NT2/D1 (cell line): Measurements from ENCODE around the gene FBXL7.

Source experiments
- DNase-seq: peaks from one replicate; pipeline ENCODE4 v3.0.0-alpha.2; 2011; ENCODE audit warnings: low read depth, low spot score
- H3K27me3 ChIP-seq: 2 replicates; pipeline ENCODE4 v1.6.0; 2011; ENCODE audit warnings: mild to moderate bottlenecking; ENCODE audit not compliant: insufficient read length, insufficient read depth
- H3K36me3 ChIP-seq: 2 replicates; pipeline ENCODE4 v1.6.1; 2011; ENCODE audit warnings: mild to moderate bottlenecking, low read length, mixed read lengths; ENCODE audit not compliant: insufficient read depth, insufficient read length
- H3K4me1 ChIP-seq: 2 replicates; pipeline ENCODE4 v1.5.1; 2011; ENCODE audit not compliant: insufficient read depth, insufficient read length
- H3K4me3 ChIP-seq: 2 replicates; pipeline ENCODE4 v1.5.1; 2011; ENCODE audit warnings: low read depth; ENCODE audit not compliant: insufficient read length
- H3K9ac ChIP-seq: 2 replicates; pipeline ENCODE4 v1.6.0; 2011; ENCODE audit warnings: low read depth; ENCODE audit not compliant: insufficient read length
- H3K9me3 ChIP-seq: 2 replicates; pipeline ENCODE4 v1.5.1; 2011; ENCODE audit warnings: mild to moderate bottlenecking, low read length; ENCODE audit not compliant: insufficient read depth
- SUZ12 ChIP-seq: IDR thresholded peaks from 2 replicates; pipeline ENCODE4 v1.6.1; 2011; ENCODE audit not compliant: insufficient read length, insufficient read depth; ENCODE audit errors: extremely low read depth
- YY1 ChIP-seq: IDR thresholded peaks from 2 replicates; pipeline ENCODE4 v1.6.1; 2011; ENCODE audit not compliant: insufficient read length, insufficient read depth
- ZNF274 ChIP-seq: IDR thresholded peaks from 2 replicates; pipeline ENCODE4 v1.6.1; 2011; ENCODE audit warnings: mild to moderate bottlenecking, low read depth, low read length

FBXL7 gene

DNA sequence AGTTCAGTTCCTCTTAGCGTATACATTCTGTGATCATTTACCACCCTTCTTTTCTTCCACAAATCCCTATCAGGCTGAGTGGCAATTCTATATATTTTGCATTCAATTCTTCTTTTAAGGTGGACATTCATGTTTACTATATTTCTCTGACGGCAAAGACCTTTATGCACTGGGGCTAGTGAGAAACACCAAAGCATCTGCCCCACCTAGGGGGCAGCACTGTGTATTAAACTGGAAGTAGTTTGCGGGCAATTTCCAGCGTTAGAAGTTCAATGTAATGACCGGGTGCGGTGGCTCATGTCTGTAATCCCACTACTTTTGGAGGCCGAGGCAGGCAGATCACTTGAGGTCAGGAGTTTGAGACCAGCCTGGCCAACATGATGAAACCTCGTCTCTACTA is 27.9 kb upstream of the FBXL7 start:
- TF ChIP-seq YY1 (no peak), ZNF274 (no peak), SUZ12 (no peak)
- Histone ChIP-seq H3K27me3 (no peaks in the 10 kb centered on the region), H3K4me1 (no peaks in the 10 kb centered on the region), H3K4me3 (no peak overlapping the region), H3K36me3 (no peaks in the 10 kb centered on the region), H3K9ac (no peak overlapping the region), H3K9me3 (no peaks in the 10 kb centered on the region)
- no peak for DNase-seq

DNA sequence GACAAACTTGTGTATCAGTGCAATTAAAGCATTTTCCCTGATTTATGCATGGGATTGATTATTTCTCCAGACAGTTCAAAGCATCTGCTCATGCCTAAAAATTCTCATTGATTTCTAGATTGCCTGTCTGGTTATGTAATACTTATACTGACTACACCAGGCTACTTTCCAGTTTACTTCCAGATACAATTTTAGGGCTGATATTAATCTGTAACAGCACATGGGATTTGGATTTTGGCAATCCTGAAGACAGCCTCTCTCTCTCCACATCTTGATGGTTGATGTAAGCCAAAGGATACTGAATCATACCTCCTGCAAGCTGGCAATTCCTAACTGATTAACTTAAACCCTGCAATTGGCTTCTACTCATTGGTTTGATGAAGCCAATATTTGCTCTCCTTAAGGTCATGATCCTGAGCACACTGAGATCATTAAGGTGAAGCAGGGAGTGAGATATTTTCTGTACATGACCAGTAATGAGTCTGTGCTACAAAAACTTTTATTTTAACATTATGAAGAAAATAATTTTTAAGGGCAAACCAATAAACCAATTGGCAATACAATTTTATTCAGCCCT is 25.7 kb upstream of the FBXL7 start:
- H3K9ac ChIP-seq, result no peak overlapping the region
- no peaks in the 10 kb centered on the region for H3K4me1 ChIP-seq
- H3K9me3 ChIP-seq, result no peaks in the 10 kb centered on the region
- H3K4me3 ChIP-seq, result no peak overlapping the region
- no peaks in the 10 kb centered on the region for H3K27me3 ChIP-seq
- TF ChIP-seq ZNF274 (no peak), SUZ12 (no peak), YY1 (no peak)
- no peaks in the 10 kb centered on the region for H3K36me3 ChIP-seq
- DNase-seq, result no peak

DNA sequence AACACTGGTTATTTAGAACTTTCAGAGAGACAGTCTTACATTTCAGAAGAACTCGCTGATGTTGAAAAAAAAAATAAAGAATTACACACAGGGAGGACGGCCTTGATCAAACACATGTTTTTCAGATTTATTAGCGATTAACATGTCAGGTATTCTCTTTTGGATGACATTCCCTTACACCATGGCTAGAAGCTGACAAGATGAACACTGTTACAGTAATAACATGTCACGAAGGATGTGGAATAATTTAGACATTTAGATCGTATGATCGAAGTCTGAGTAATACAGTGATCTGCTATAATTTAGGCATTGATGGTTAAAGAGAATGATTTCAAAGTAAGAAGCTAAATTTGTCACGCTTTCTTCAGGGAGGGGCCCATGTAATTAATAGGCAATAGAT is 24.6 kb upstream of the FBXL7 start:
- H3K4me1 ChIP-seq, result no peaks in the 10 kb centered on the region
- H3K27me3 ChIP-seq, result no peaks in the 10 kb centered on the region

DNA sequence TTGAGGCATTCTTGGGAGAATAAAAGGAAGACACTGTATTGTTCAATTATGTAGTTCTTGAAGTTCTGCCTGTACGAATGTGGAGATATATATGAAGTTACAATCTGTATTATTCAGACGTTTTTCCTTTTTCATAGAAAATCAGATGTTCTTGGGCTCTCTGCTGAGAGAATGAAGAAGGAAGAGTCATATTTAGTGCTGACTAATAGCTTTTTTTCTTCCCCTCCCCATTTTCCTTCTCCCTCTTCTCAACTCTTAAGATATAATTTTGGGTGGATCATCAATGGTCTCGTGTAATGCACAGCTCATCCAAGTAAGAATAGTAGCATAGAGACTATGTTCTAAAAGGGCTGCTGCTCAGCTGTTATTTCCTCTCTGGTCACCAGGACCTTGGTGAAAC is 23.0 kb upstream of the FBXL7 start:
- no peak for DNase-seq
- H3K9ac ChIP-seq, result no peak overlapping the region
- H3K9me3 ChIP-seq, result no peaks in the 10 kb centered on the region
- no peaks in the 10 kb centered on the region for H3K27me3 ChIP-seq
- no peak overlapping the region for H3K4me3 ChIP-seq
- H3K36me3 ChIP-seq, result no peaks in the 10 kb centered on the region
- no peak for TF ChIP-seq ZNF274
- H3K4me1 ChIP-seq, result no peaks in the 10 kb centered on the region

More for the DNA sequence above, 24.6 kb upstream of the FBXL7 start:
- TF ChIP-seq YY1 (no peak), SUZ12 (no peak), ZNF274 (no peak)
- H3K9me3 ChIP-seq, result no peaks in the 10 kb centered on the region
- no peak overlapping the region for H3K4me3 ChIP-seq
- no peaks in the 10 kb centered on the region for H3K36me3 ChIP-seq
- DNase-seq, result no peak
- no peak overlapping the region for H3K9ac ChIP-seq

DNA sequence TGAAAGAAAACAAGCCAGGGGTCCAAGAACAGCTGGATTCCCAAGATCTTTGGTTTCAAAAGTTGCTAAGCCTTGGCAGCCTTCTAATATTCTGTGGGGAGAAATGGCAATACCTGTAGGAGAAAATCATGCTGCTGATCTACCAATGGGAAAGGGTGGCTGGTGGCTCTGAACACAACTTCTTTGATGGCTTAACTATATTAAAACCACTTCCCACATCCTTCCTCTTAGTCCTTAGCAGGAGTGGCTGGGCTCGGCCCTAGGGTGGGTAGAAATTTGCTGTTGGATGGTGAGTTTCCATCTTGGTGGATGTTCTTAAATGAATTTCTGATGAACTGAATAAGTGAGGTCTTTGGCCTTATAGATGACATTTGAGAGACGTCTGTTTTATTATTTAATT is 19.5 kb upstream of the FBXL7 start:
- Histone ChIP-seq H3K4me1 (no peaks in the 10 kb centered on the region), H3K36me3 (no peaks in the 10 kb centered on the region), H3K4me3 (no peak overlapping the region), H3K9ac (no peak overlapping the region), H3K27me3 (no peaks in the 10 kb centered on the region), H3K9me3 (no peaks in the 10 kb centered on the region)
- no peak for DNase-seq
- TF ChIP-seq ZNF274, result no peak
- TF ChIP-seq SUZ12, result no peak
- no peak for TF ChIP-seq YY1

DNA sequence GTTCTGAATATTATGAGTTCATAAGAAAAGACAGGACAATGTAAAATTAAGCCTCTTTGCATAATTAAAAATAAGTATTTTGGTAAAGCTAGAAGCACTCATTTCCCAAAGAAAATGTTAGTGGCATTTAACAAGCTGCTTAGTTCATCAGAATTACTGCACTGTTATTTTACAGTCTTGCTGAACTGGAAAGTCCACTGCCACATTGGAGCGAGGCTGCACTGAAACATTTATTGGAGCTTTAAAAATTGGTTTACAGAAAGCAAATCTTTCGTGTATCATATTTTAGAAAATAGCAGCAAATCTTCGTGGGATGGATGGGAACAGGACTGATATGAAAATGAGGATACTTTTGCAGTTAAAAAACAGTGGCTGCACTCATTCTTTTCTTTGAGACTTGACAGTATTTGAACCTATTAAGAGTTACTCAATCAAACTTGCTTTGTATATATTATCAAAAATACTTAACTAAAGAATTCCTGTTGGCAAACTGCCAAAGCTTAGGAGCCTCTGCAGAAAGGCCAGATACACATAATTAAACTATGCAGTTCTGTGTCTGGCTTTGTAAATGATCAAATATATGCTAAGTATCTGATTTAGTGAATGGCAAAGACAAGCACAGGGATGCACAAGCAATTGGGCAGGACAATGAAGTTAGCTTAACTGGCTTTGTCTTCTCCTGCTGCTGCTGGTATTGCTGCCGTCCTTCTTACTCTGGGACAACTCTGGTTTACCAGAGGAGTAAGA is 16.5 kb upstream of the FBXL7 start:
- no peaks in the 10 kb centered on the region for H3K4me1 ChIP-seq
- DNase-seq, result no peak
- H3K36me3 ChIP-seq, result no peaks in the 10 kb centered on the region
- H3K9ac ChIP-seq, result no peak overlapping the region
- H3K9me3 ChIP-seq, result no peaks in the 10 kb centered on the region
- H3K4me3 ChIP-seq, result no peak overlapping the region
- no peaks in the 10 kb centered on the region for H3K27me3 ChIP-seq
- TF ChIP-seq SUZ12 (no peak), ZNF274 (no peak), YY1 (no peak)

DNA sequence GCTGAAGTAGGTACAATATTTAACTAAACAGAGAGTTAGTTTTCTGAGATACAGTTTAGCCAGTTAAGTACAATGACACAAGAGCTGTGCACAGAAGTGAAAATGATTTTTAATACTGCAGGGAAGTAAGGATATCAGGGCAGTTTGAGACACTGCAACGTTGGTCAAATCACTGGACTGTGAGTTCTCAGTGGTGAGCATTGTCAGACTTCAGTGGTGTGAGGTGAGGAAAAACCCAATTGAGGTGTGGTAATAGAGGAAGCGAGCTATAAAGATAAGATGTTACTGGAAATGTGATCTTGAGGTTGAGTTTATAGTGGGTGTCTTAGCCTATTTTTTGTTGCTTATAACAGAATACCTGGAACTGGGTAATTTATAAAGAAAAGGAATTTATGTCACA is 12.8 kb upstream of the FBXL7 start:
- Histone ChIP-seq H3K9me3 (no peaks in the 10 kb centered on the region), H3K4me3 (no peak overlapping the region), H3K9ac (no peak overlapping the region), H3K4me1 (no peaks in the 10 kb centered on the region), H3K36me3 (no peaks in the 10 kb centered on the region), H3K27me3 (no peaks in the 10 kb centered on the region)
- no peak for DNase-seq
- TF ChIP-seq ZNF274, result no peak
- TF ChIP-seq YY1, result no peak
- TF ChIP-seq SUZ12, result no peak
